K562 (cell line): ENCODE data around the gene TSPAN13. TPM values are rescaled to one million over a fixed set of nuclear protein-coding genes. Genes with fewer than 3 reads are reported as not detected.

Experiments
- ATAC-seq: fragments of 200-7000 bp; cut with Tn5 transposase; 3 replicates; pipeline ENCODE4 v1.9.1; 2020; ENCODE audit warnings: moderate library complexity
- BruUV-seq: library from RNA; stranded (reverse); fragments of 400-500 nt; replicated peaks from 2 replicates; lab custom pipeline; 2021; lab: Mats Ljungman, UMichigan
- CTCF ChIA-PET: fragments of 300-600 bp; formaldehyde crosslinking; extraction: SDS; loops from one replicate; lab custom pipeline; 2021; ENCODE audit warnings: low intra/inter-chr PET ratio; lab: Yijun Ruan, JAX
- POLR2A ChIA-PET: fragments of 300-600, 350-650 bp; sonication (Branson Sonifier 250); formaldehyde crosslinking; extraction: SDS; loops from one replicate; lab custom pipeline; 2021; ENCODE audit warnings: antibody characterized with exemption, inconsistent platforms; lab: Yijun Ruan, JAX
- DNase-seq, 4 experiments: peaks; one replicate each; pipeline versions ENCODE4 v3.0.0 to v3.0.0-alpha.2; 2011 to 2018; ENCODE audit warnings: low spot score in 3 of 4, mixed read lengths in 3 of 4; ENCODE audit errors: extremely low read depth in 1 of 4
- FAIRE-seq: peaks from 2 replicates; lab custom pipeline; 2011; peaks lifted over from hg19 to GRCh38; lab: Jason Lieb, UNC
- H2AFZ ChIP-seq: 2 replicates; pipeline ENCODE4 v1.6.0; 2011; ENCODE audit warnings: low read depth, low read length, control low read depth, inconsistent platforms
- H3K27ac ChIP-seq: fragments of 200-600 bp; 3 replicates; pipeline ENCODE4 v1.8.0; 2011; ENCODE audit warnings: low read depth, mild to moderate bottlenecking, control low read depth, inconsistent platforms, low read length, moderate library complexity, mixed read lengths; ENCODE audit errors: extremely low read depth
- H3K27me3 ChIP-seq, 2 experiments: fragments of 300-600 bp in 1 of 2; 2 replicates in 1 of 2; 3 replicates in 1 of 2; pipeline versions ENCODE4 v1.6.0 to v1.8.0; 2011; ENCODE audit warnings: inconsistent platforms in 2 of 2, low read length in 2 of 2, mild to moderate bottlenecking in 1 of 2, mixed read lengths in 1 of 2, moderate library complexity in 1 of 2; ENCODE audit not compliant: control insufficient read depth in 2 of 2, insufficient read depth in 2 of 2
- H3K36me3 ChIP-seq: fragments of 300-600 bp; 3 replicates; pipeline ENCODE4 v1.8.0; 2011; ENCODE audit warnings: mild to moderate bottlenecking, low read length, inconsistent platforms; ENCODE audit not compliant: control insufficient read depth, insufficient read depth
- H3K4me1 ChIP-seq, 2 experiments: fragments of 200-600 bp in 1 of 2; replicated peaks in 1 of 2; 2 replicates in 1 of 2; 3 replicates in 1 of 2; pipeline versions ENCODE4 v1.5.1 to v1.8.0; 2011; ENCODE audit warnings: inconsistent platforms in 2 of 2, low read length in 2 of 2, mild to moderate bottlenecking in 1 of 2, mixed read lengths in 1 of 2, moderate library complexity in 1 of 2; ENCODE audit not compliant: control insufficient read depth in 2 of 2, insufficient read depth in 2 of 2
- H3K4me2 ChIP-seq: 2 replicates; pipeline ENCODE4 v1.6.1; 2011; ENCODE audit warnings: low read length, control low read depth, inconsistent platforms, mixed read lengths; ENCODE audit not compliant: insufficient read depth
- H3K4me3 ChIP-seq: fragments of 200-600 bp; sonication (generic), shearing (Covaris generic); 2 replicates; pipeline ENCODE4 v1.5.1; 2016; ENCODE audit warnings: control low read depth, inconsistent platforms
- H3K79me2 ChIP-seq: fragments of 200-600 bp; 3 replicates; pipeline ENCODE4 v1.8.0; 2011; ENCODE audit warnings: low read length, inconsistent platforms; ENCODE audit not compliant: control insufficient read depth, insufficient read depth
- H3K9ac ChIP-seq, 2 experiments: 2 replicates each; pipeline versions ENCODE4 v1.6.0 to v1.6.1; 2011; ENCODE audit warnings: low read depth in 2 of 2, low read length in 2 of 2, control low read depth in 1 of 2, inconsistent platforms in 1 of 2, mild to moderate bottlenecking in 1 of 2, mixed read lengths in 1 of 2; ENCODE audit not compliant: insufficient read depth in 1 of 2
- H3K9me1 ChIP-seq: one replicate; pipeline ENCODE4 v1.6.0; 2011; ENCODE audit warnings: inconsistent platforms, mild to moderate bottlenecking, low read length, moderate library complexity; ENCODE audit not compliant: control insufficient read depth, insufficient read depth
- H3K9me3 ChIP-seq: replicated peaks from 2 replicates; pipeline ENCODE4 v1.5.1; 2011; ENCODE audit warnings: low read depth, low read length, inconsistent platforms; ENCODE audit not compliant: control insufficient read depth, insufficient read depth
- H4K20me1 ChIP-seq: replicated peaks from 2 replicates; pipeline ENCODE4 v1.6.1; 2011; ENCODE audit warnings: low read length, inconsistent platforms, mixed read lengths; ENCODE audit not compliant: control insufficient read depth, insufficient read depth
- BRD4 ChIP-seq: fragments of 200-600 bp; sonication (generic); IDR thresholded peaks from 2 replicates; pipeline ENCODE4 v1.6.1; 2017; ENCODE audit warnings: inconsistent platforms
- CBX3 ChIP-seq, 2 experiments: IDR thresholded peaks; 1 replicate in 1 of 2; 2 replicates in 1 of 2; pipeline ENCODE4 v1.6.1; 2012; ENCODE audit warnings: inconsistent platforms in 2 of 2, low read length in 2 of 2, borderline replicate concordance in 1 of 2, control low read depth in 1 of 2
- MEIS2 ChIP-seq: fragments of 450-650 bp; IDR thresholded peaks from 2 replicates; pipeline ENCODE4 v1.6.1; 2014; ENCODE audit warnings: mild to moderate bottlenecking; ENCODE audit not compliant: partially characterized antibody
- NFIC ChIP-seq: fragments of 450-650 bp; IDR thresholded peaks from 2 replicates; pipeline ENCODE4 v1.6.1; 2017; ENCODE audit warnings: mild to moderate bottlenecking, inconsistent platforms
- TAF1 ChIP-seq: IDR thresholded peaks from 2 replicates; pipeline ENCODE4 v1.6.1; 2011; ENCODE audit warnings: mild to moderate bottlenecking, low read length, moderate library complexity; ENCODE audit not compliant: insufficient read depth, control insufficient read depth, severe bottlenecking; ENCODE audit errors: extremely low read depth
- WGBS: fragments of 100-300 bp; shearing (Covaris generic); methylation state at CpG from one replicate; pipeline ENCODE4 v1.1.6; 2016; ENCODE audit warnings: low coverage, mixed read lengths; ENCODE audit not compliant: insufficient coverage; ENCODE audit errors: missing lambda C conversion rate; 5-methylcytosine and 5-hydroxymethylcytosine counted together
- in situ Hi-C: fragments of 300-500 bp; cut with MboI; formaldehyde crosslinking; loops from 4 replicates; pipeline ENCODE4 v1.15.0; 2018; ENCODE audit warnings: inconsistent platforms, mixed read lengths
- intact Hi-C: fragments of 100-400 bp; cut with micrococcal nuclease; formaldehyde crosslinking; loops from 2 replicates; pipeline ENCODE4 v1.14.2; 2022
- polyA plus RNA-seq, 8 experiments: library from polyadenylated mRNA; depleted of rRNA in 4 of 8; stranded (reverse) in 5 of 8; unstranded in 3 of 8; fragments of >200 nt; fragmentation: Nextera tagmentation in 2 of 8; fragmentation: Illumina TruSeq in 1 of 8; extraction: Ambion mirVana in 2 of 8; extraction: Trizol in 1 of 8; gene quantifications; 2 replicates each; pipeline versions ENCODE4 v1.2.1 to v1.2.3, GENCODE V29; 2011 to 2014; ENCODE audit warnings: inconsistent platforms in 1 of 8, missing spikeins in 1 of 8
- total RNA-seq, 7 experiments: library from RNA; depleted of rRNA in 6 of 7; stranded (reverse); fragments of >200 nt in 6 of 7; fragmentation: Illumina TruSeq in 2 of 7; extraction: Trizol in 2 of 7; gene quantifications; 2 replicates each; pipeline versions ENCODE4 v1.2.1 to v1.2.3, GENCODE V29; 2011 to 2021; ENCODE audit warnings: low replicate concordance in 1 of 7
- TF ChIP-seq, protein P1 (sequence below), 2 experiments: IDR thresholded peaks in 1 of 2; conservative IDR thresholded peaks in 1 of 2; 2 replicates each; pipeline ENCODE4 v1.6.1; 2016; ENCODE audit warnings: low read depth in 2 of 2, mild to moderate bottlenecking in 1 of 2, missing compliant biosample characterization in 1 of 2, missing genetic modification characterization in 1 of 2, moderate library complexity in 1 of 2

Gene TSPAN13
- total and polyA plus RNA-seq, 9 of the 15 experiments (the other 6 are each of a cell fraction or from before 2014, with no cell fraction given): 7.8 to 46.3 (median 20.0) TPM

GRCh38 chr7:16795624-16796023 lies 42.1 kb downstream of the TSPAN13 start:
- H3K79me2 ChIP-seq: no peaks in the 10 kb centered on the region
- H3K9ac ChIP-seq: no peak overlapping the region
- H4K20me1 ChIP-seq: no peaks in the 10 kb centered on the region
- no peaks in the 10 kb centered on the region; a peak in 1 of 5 replicates for H3K27me3 ChIP-seq
- TF ChIP-seq NFIC (peak; percentile 37; the same call in 1 of the 2 replicates), MEIS2 (peak; percentile 50), CBX3 (IDR thresholded peaks at IDR 0.05; ENCODE audit: borderline replicate concordance in 1 of 2, low read length in 2 of 2) (no peak), BRD4 (no peak), TAF1 (no peak)
- TF ChIP-seq, protein P1, sequence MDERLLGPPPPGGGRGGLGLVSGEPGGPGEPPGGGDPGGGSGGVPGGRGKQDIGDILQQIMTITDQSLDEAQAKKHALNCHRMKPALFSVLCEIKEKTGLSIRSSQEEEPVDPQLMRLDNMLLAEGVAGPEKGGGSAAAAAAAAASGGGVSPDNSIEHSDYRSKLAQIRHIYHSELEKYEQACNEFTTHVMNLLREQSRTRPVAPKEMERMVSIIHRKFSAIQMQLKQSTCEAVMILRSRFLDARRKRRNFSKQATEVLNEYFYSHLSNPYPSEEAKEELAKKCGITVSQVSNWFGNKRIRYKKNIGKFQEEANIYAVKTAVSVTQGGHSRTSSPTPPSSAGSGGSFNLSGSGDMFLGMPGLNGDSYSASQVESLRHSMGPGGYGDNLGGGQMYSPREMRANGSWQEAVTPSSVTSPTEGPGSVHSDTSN (CRISPR knock-in tag; IDR thresholded peaks at IDR 0.05; ENCODE audit: low read depth): no peak
- TF ChIP-seq, protein P1 (tag; conservative IDR thresholded peaks at IDR 0.05; ENCODE audit: low read depth): peak; percentile 75
- TF ChIP-seq, all 486 proteins: peak for 3
- H3K36me3 ChIP-seq: no peaks in the 10 kb centered on the region
- peaks cover 0 to 3% of the 10 kb centered on the region in 2 experiments; a peak in 1 of 5 replicates for H3K4me1 ChIP-seq
- ATAC-seq (no peak), DNase-seq (no peak), FAIRE-seq (no peak)
- no peak overlapping the region for H2AFZ ChIP-seq
- H3K4me2 ChIP-seq: no peak overlapping the region
- no peaks in the 10 kb centered on the region for H3K9me1 ChIP-seq
- no TSS peak for BruUV-seq
- no peak overlapping the region for H3K27ac ChIP-seq
- ChIA-PET POLR2A (interaction anchor here (1.5 kb wide), 1 partner anchor 8 kb away, joined by 6 read pairs; no protein-coding TSS in a partner anchor), CTCF (no interaction called here)
- 24% methylated on average over 6 of the region's 6 CpGs for WGBS
- no peak overlapping the region for H3K4me3 ChIP-seq
- intact Hi-C loops: no loop called here
- no peaks in the 10 kb centered on the region for H3K9me3 ChIP-seq
- in situ Hi-C loops: no loop called here
